HG02642 (cell line): ENCODE data around the gene PHAF1.
A peak's percentile ranks its signal among the peaks of the same experiment; 100 is the strongest.

Experiments used
- ATAC-seq: cut with Tn5 transposase; IDR thresholded peaks from one replicate; pipeline ENCODE4 v1.9.1; 2021; ENCODE audit warnings: mild to moderate bottlenecking; ENCODE audit not compliant: unreplicated experiment, poor library complexity

The PHAF1 gene

GRCh38 chr16:67158637-67159600 lies 49.2 kb downstream of the PHAF1 start:
- peak; percentile 42 for ATAC-seq

DNA sequence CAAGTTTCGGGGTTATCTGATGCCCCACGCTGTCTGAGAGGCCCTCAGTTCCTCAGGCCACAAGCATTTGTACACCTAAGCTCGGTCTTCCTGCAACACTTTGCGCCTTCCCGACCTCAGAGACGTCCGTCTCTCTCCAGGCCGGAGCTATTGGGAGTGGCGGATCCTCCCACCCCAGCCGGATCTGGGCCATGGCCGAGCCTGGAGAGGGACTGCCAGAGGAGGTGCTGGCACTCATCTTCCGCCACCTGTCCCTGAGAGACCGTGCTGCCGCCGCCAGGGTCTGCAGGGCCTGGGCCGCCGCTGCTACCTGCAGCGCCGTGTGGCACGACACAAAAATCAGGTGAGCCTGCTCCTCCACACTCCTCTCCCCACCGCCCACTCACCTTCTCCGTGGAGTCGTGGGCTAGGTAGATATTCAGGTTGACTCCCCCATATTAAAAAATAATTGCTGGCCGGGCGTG lies 51.9 kb downstream of the PHAF1 start:
- ATAC-seq, result no peak

GRCh38 chr16:67162506-67163163 lies 52.9 kb downstream of the PHAF1 start:
- ATAC-seq, result no peak

- ATAC-seq, result no peak
Observed at GRCh38 chr16:67163164-67163998, 53.6 kb downstream of the PHAF1 start.

DNA sequence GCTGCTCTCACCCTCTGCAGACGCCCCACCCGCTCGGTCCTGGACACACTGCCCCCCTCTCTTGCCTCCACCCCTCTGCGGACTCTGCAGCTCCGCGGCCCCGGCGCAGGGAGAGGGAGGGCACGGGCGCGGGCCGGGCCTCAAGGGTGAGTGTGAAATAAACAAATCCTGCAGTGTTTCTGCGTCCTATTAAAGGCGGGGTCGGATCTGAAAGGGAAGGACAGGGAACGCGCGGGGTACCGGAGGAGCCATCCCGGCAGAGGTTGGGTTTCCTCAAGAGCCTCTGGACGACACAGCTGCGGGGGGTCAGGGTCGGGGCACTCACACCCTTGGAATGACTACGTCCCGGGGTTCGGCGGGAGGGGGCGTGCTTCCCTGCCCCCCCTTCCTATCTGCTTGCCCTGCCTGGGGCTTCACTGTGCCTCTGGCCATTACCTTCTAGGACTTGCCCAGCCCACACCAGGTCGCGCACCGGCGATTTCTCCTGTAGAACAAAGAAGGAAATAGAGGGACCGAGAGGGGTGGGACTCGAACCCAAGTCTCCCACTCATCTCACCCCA lies 54.3 kb downstream of the PHAF1 start:
- ATAC-seq, result no peak

DNA sequence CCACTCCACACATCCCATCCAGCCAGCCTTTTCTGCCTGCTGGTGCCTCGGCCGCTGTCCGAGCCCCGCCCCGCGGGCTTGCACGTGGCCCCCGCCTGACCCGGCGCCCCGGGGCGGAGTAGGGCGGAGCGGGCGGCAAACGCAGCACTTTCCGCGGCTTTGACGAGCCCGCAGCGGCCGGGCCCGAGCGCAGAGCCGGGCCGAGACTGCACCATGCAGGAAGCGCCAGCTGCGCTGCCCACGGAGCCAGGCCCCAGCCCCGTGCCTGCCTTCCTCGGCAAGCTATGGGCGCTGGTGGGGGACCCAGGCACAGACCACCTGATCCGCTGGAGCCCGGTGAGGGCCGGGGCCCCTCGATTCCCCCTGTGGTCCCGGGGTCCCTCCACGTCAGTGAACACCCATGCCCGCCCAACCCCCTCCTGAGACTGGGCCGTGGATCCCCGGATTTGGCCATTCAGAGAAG lies 54.9 kb downstream of the PHAF1 start, which contains the start of gene HSF4:
HSF4 (plus strand) TSS at position 147 of the 463 bp plus-strand sequence; CDS start at position 214, 67 bp downstream.
- no peak for ATAC-seq

DNA sequence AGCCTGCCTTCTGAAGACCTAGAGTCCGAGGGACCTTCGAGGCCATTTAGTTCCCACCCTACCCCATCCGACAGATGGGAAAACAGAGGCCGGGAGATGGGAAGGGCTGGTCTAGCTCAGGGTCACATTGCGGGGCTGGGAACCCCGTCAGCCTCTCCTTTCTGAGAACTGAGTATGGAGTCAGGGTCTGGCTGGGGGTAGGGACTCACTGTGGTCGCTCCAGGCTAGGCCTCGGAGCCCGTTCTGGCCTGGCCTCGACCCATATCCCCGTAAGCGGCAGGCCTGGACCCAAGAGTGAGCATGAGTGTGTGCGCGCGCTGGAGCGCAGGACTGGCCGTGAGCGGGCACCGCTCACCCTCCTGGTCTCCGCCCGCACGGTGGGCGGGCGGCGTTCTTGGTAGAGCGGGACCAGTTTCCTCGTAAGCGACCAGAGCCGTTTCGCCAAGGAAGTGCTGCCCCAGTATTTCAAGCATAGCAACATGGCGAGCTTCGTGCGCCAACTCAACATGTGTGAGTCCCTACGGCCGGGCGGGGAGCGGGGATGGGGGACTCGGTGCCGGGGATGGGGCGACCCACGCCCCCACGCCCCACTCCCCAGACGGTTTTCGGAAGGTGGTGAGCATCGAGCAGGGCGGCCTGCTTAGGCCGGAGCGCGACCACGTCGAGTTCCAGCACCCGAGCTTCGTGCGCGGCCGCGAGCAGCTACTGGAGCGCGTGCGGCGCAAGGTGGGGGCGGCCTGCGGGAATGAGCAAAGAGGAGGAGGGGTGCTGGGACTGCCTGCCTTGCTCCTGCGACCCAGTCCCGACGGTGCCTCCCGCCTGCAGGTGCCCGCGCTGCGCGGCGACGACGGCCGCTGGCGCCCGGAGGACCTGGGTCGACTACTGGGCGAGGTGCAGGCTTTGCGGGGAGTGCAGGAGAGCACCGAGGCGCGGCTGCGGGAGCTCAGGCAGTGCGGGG lies 55.7 kb downstream of the PHAF1 start:
- no peak for ATAC-seq

DNA sequence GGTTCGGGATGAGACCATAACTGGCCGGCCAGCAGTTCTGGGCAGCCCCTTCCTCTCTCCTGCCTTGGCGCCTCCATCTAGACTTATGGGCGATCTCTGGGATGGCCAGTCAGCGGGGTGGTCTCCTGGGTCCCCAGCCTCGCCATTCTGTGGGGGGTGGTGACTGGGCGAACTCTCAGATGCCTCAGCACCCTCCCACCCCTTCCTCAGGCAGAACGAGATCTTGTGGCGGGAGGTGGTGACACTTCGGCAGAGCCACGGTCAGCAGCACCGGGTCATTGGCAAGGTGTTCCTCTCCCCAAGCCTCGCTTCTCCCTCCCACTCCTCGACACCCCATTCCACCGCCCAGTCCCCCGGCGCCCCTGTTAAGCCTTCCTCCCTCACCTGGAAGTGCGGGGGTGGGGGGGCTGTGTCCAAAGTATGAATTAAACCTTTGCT lies 56.4 kb downstream of the PHAF1 start:
- ATAC-seq, result no peak

DNA sequence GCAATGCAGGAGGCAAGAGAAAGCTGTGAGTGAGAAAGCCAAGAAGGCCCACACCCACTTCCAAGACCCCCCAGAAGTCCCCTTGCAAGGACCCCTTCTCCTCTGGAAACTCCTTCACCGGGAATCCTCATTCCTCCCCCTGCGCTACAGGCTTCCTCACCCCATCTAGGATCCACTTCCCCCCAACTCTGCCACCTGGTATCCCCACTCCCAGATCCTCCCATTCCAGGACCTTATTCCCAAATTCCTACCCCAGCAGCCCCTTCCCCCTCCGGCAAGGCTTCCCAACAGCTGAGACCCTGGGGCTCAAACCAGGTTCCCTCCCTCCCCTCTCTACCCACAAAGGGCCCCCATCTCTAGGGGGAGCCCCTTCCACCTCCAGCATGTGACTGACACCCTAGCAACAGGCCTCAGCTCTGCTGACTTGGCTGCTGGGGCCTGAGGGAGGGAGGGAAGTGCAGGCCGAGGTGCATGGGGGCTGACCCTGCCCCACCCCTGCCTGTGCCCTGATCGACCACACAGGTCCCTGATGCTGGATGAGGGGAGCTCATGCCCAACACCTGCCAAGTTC lies 56.9 kb downstream of the PHAF1 start:
- no peak for ATAC-seq

- no peak for ATAC-seq
Observed at GRCh38 chr16:67167588-67167987, 57.8 kb downstream of the PHAF1 start.

GRCh38 chr16:67169011-67169451 lies 59.3 kb downstream of the PHAF1 start:
- ATAC-seq, result no peak

DNA sequence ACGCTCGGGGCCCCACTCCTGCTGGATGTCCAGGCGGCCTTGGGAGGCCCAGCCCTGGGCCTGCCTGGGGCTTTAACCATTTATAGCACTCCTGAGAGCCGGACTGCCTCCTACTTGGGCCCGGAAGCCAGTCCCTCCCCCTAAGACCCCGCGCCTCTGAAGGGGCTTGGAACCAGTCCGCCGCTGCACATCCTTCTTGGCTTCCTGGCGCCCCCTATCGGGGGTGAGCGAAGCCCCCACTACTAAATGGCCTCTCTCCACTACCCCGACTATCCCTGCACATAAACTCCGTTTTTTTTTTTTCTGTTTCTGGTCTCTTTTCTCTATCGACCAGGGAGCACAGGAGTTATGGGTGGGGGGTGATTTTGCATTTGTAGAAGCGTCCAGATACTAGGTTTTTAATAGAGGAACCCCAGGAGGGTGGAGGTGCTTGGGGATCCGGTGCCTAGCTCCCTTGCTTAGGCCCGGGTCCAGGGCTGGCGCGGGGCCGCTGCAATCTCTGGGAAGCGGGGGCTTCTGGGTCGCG lies 60.0 kb downstream of the PHAF1 start:
- ATAC-seq, result no peak

DNA sequence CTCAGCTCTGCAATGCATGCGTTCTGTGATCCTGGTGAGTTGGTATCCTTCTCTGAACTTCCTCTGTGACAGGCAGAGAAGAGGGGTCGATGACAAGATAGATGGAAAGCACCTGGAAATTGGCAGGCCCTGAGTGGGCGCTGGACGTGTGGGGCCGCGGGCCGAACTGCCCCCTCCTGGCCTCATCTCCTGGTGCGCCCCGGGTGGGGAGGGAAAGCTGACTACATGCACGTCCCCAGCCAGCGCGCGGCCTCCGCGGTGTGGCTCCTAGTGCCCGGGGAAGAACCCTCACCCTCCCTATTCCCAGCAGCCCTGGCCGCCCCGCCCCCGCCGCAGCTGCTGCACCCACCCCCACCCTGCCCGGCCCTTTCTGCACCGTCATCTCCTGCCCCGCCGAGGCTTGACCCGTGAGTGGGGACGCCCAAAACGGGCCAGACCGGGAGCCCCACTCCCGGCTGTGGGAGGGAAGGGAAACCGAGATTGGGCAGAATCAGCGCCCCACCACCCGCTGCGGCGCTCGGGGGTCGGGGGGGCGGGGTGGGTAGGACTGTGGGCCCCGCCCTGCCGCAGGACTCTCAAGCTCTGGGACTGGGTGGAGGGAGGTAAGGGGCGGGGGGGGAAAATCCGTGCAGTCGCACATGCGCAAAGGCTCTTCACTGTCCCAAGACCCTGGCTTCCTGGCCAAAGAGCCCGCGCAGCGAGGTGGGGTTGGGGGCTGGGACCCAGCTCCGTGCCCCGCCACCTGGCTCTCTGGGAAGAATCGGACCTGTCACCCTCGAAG lies 60.6 kb downstream of the PHAF1 start, which contains the start of gene NOL3:
NOL3 (plus strand) TSS at position 371 of the 781 bp plus-strand sequence.
- peak; percentile 55 for ATAC-seq

DNA sequence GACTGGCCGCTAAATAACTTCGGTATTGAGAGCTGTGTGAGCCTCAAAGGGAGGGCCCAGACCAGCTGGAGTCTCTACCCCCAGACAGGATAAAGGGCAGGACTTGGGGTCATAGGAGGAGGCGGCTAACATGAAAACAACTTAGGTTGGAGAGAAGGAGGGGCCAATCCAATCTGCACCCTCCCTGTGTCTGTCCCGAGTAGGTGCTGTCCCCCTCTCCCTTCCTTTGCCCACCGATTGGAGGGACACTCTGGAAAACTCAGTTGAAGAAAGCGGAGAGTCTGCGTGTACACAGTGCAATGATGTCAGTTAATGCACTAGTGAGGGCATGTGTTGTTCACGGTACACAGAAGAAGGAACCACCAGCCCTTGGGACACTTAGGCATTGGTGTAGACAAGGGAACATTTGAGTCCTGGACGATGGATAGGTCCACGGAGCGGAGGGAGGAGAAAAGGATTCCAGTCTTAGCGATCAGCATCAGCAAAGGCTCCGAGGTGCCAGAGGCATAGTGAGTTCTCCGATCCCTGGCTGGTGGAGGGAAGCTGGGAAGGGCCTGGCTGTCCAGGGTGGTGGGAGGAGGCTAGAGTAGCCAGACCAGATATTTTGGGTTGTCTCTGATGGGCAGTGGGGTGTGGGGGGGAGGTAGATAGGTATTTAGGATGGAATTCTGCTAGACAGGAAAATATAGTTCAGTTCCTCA lies 61.4 kb downstream of the PHAF1 start:
- ATAC-seq, result no peak

DNA sequence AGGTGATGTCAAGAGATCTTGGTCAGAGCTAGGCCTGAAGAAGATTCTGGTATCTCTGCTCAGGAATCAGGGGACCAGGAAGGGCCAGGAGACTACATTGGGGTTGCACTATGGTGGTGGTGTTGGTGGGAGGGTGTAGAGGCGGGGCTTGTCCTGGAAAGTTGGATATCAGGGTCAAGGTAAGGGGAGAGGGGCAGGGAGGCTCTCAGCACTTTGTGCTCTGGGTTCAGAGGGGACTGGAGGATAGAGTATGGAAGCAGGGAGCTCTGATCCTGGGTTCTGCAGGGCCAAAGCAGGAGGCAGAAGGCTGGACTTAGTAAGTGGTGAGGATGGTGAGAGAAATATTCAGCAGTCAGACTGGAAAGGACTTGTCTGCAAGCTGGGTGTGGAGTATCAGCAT lies 63.6 kb downstream of the PHAF1 start:
- no peak for ATAC-seq

- ATAC-seq, result peak; percentile 35
Observed at GRCh38 chr16:67173808-67174705, 64.3 kb downstream of the PHAF1 start.
